GM19455 (cell line): Measurements from ENCODE around the gene FGF6.
"Not testable (repeated sequence)": the region's sequence is repeated elsewhere in the genome, so short reads cannot be mapped to it uniquely, and the experiment has no call there.

Experiments
- ATAC-seq: cut with Tn5 transposase; IDR thresholded peaks from one replicate; pipeline ENCODE4 v1.9.1; 2021; ENCODE audit not compliant: unreplicated experiment

Gene FGF6

GRCh38 chr12:4421590-4422031, 24.0 kb downstream of the FGF6 start:
- no peak for ATAC-seq

- ATAC-seq: no peak
Measured at GRCh38 chr12:4420138-4420670, 25.4 kb downstream of the FGF6 start.

- ATAC-seq: no peak
Measured at GRCh38 chr12:4418913-4419312, 26.7 kb downstream of the FGF6 start.

GRCh38 chr12:4417936-4418335, 27.7 kb downstream of the FGF6 start:
- ATAC-seq: no peak

- ATAC-seq: no peak
Measured at GRCh38 chr12:4417455-4417854, 28.2 kb downstream of the FGF6 start.

GRCh38 chr12:4416276-4416675, 29.3 kb downstream of the FGF6 start:
- no peak for ATAC-seq

- no peak for ATAC-seq
Measured at GRCh38 chr12:4412465-4412864, 33.1 kb downstream of the FGF6 start.

- ATAC-seq: no peak
Measured at GRCh38 chr12:4412056-4412455, 33.6 kb downstream of the FGF6 start.

GRCh38 chr12:4407136-4407535, 38.5 kb downstream of the FGF6 start:
- no peak for ATAC-seq

- ATAC-seq: not testable (repeated sequence)
Measured at GRCh38 chr12:4404877-4405637, 40.6 kb downstream of the FGF6 start.

GRCh38 chr12:4402996-4403395, 42.6 kb downstream of the FGF6 start:
- ATAC-seq: no peak

GRCh38 chr12:4401117-4401516, 44.5 kb downstream of the FGF6 start:
- ATAC-seq: no peak

GRCh38 chr12:4395818-4396217, 49.8 kb downstream of the FGF6 start:
- no peak for ATAC-seq

GRCh38 chr12:4393211-4393610, 52.4 kb downstream of the FGF6 start:
- ATAC-seq: no peak

GRCh38 chr12:4392223-4392742, 53.3 kb downstream of the FGF6 start:
- ATAC-seq: no peak

- ATAC-seq: no peak
Measured at GRCh38 chr12:4388662-4389061, 57.0 kb downstream of the FGF6 start.

- ATAC-seq: no peak
Measured at GRCh38 chr12:4388032-4388431, 57.6 kb downstream of the FGF6 start.

GRCh38 chr12:4387607-4388006, 58.0 kb downstream of the FGF6 start:
- no peak for ATAC-seq

GRCh38 chr12:4386801-4387200, 58.8 kb downstream of the FGF6 start:
- no peak for ATAC-seq
